Type B pancreatic cell (in vitro differentiated cells): ENCODE results near the gene MRPS18B. TPM values are rescaled to one million over a fixed set of nuclear protein-coding genes. Genes with fewer than 3 reads are reported as not detected.

Experiments
- DNase-seq: peaks from one replicate; pipeline ENCODE4 v3.0.0; 2021; ENCODE audit warnings: mixed read lengths; ENCODE audit not compliant: unreplicated experiment; ENCODE audit errors: extremely low spot score
- H3K27ac Mint-ChIP-seq: 2 replicates; pipeline ENCODE4 v1.8.0; 2021; ENCODE audit warnings: mild to moderate bottlenecking, mixed read lengths
- H3K27me3 Mint-ChIP-seq: 2 replicates; pipeline ENCODE4 v1.8.0; 2021; ENCODE audit warnings: mixed read lengths
- H3K36me3 Mint-ChIP-seq: 2 replicates; pipeline ENCODE4 v1.8.0; 2021; ENCODE audit warnings: mixed read lengths
- H3K4me1 Mint-ChIP-seq: one replicate; pipeline ENCODE4 v1.8.0; 2021; ENCODE audit warnings: mixed read lengths; ENCODE audit not compliant: unreplicated experiment
- H3K4me3 Mint-ChIP-seq: 2 replicates; pipeline ENCODE4 v1.8.0; 2021; ENCODE audit warnings: mild to moderate bottlenecking, mixed read lengths
- H3K9me3 Mint-ChIP-seq: 2 replicates; pipeline ENCODE4 v1.8.0; 2021; ENCODE audit warnings: mixed read lengths
- total RNA-seq: library from RNA; stranded (reverse); gene quantifications from 2 replicates; pipeline ENCODE4 v1.2.1, GENCODE V29; 2021; ENCODE audit warnings: low replicate concordance
- TF ChIP-seq, protein P1 (sequence below): fragments of 200-600 bp; sonication (generic); conservative IDR thresholded peaks from 2 replicates; pipeline ENCODE4 v1.5.0; 2021; ENCODE audit warnings: antibody characterized with exemption, mild to moderate bottlenecking

The MRPS18B gene
- total RNA-seq, 1 donor from 2014 or later, result 45.3 TPM

GRCh38 chr6:30616811-30617564 is 652 bp upstream of the MRPS18B start, which contains the start of gene PPP1R10:
Gene PPP1R10 (minus strand): TSS chr6:30617243. CDS start chr6:30609944, 7,299 bp downstream.
- peak within 1 kb of the TSS; percentile 95 for H3K4me3 Mint-ChIP-seq
- H3K9me3 Mint-ChIP-seq, result no peaks in the 10 kb centered on the region
- H3K36me3 Mint-ChIP-seq, result peaks cover 30% of the 10 kb centered on the region
- DNase-seq, result peak; percentile 99
- peaks cover 34% of the 10 kb centered on the region for H3K4me1 Mint-ChIP-seq
- peaks cover 21% of the 10 kb centered on the region for H3K27me3 Mint-ChIP-seq
- TF ChIP-seq, protein P1, sequence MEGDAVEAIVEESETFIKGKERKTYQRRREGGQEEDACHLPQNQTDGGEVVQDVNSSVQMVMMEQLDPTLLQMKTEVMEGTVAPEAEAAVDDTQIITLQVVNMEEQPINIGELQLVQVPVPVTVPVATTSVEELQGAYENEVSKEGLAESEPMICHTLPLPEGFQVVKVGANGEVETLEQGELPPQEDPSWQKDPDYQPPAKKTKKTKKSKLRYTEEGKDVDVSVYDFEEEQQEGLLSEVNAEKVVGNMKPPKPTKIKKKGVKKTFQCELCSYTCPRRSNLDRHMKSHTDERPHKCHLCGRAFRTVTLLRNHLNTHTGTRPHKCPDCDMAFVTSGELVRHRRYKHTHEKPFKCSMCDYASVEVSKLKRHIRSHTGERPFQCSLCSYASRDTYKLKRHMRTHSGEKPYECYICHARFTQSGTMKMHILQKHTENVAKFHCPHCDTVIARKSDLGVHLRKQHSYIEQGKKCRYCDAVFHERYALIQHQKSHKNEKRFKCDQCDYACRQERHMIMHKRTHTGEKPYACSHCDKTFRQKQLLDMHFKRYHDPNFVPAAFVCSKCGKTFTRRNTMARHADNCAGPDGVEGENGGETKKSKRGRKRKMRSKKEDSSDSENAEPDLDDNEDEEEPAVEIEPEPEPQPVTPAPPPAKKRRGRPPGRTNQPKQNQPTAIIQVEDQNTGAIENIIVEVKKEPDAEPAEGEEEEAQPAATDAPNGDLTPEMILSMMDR, result no peak
- H3K27ac Mint-ChIP-seq, result peak within 1 kb of the TSS; percentile 100

- H3K36me3 Mint-ChIP-seq, result peaks cover 30% of the 10 kb centered on the region
- H3K4me3 Mint-ChIP-seq, result peak overlapping the region; percentile 95
- peak overlapping the region; percentile 100 for H3K27ac Mint-ChIP-seq
- TF ChIP-seq, protein P1, result no peak
- H3K27me3 Mint-ChIP-seq, result peaks cover 21% of the 10 kb centered on the region
- DNase-seq, result no peak
- peaks cover 23% of the 10 kb centered on the region for H3K4me1 Mint-ChIP-seq
- H3K9me3 Mint-ChIP-seq, result no peaks in the 10 kb centered on the region
Measured at GRCh38 chr6:30618270-30618797, 694 bp downstream of the MRPS18B start.

DNA sequence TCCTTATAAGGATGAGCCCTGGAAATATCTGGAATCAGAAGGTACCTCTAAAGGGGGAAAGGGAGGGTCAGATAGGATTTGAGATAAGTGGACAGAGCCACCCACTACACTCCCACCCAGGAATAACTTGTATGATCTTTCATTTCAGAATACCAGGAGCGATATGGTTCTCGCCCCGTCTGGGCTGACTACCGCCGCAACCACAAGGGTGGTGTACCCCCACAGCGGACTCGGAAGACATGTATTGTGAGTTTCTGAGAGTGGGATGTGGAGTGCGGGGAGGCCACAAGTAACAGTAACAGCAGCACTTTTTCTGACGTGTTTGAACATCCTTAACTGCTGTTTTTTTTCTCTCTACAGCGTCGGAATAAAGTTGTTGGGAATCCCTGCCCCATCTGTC is 1.9 kb downstream of the MRPS18B start:
- peaks cover 28% of the 10 kb centered on the region for H3K36me3 Mint-ChIP-seq
- peak overlapping the region; percentile 95 for H3K4me3 Mint-ChIP-seq
- H3K27me3 Mint-ChIP-seq, result peaks cover 21% of the 10 kb centered on the region
- TF ChIP-seq, protein P1, result no peak
- no peaks in the 10 kb centered on the region for H3K9me3 Mint-ChIP-seq
- peaks cover 14% of the 10 kb centered on the region for H3K4me1 Mint-ChIP-seq
- peak overlapping the region; percentile 100 for H3K27ac Mint-ChIP-seq
- DNase-seq, result no peak

GRCh38 chr6:30625511-30625910 is 7.9 kb downstream of the MRPS18B start:
- Mint-ChIP-seq H3K4me3 (peak overlapping the region; percentile 94), H3K27me3 (no peaks in the 10 kb centered on the region), H3K36me3 (peaks cover 24% of the 10 kb centered on the region), H3K27ac (no peak overlapping the region), H3K9me3 (no peaks in the 10 kb centered on the region), H3K4me1 (peaks cover 20% of the 10 kb centered on the region)
- DNase-seq, result no peak
- TF ChIP-seq, protein P1, result no peak

DNA sequence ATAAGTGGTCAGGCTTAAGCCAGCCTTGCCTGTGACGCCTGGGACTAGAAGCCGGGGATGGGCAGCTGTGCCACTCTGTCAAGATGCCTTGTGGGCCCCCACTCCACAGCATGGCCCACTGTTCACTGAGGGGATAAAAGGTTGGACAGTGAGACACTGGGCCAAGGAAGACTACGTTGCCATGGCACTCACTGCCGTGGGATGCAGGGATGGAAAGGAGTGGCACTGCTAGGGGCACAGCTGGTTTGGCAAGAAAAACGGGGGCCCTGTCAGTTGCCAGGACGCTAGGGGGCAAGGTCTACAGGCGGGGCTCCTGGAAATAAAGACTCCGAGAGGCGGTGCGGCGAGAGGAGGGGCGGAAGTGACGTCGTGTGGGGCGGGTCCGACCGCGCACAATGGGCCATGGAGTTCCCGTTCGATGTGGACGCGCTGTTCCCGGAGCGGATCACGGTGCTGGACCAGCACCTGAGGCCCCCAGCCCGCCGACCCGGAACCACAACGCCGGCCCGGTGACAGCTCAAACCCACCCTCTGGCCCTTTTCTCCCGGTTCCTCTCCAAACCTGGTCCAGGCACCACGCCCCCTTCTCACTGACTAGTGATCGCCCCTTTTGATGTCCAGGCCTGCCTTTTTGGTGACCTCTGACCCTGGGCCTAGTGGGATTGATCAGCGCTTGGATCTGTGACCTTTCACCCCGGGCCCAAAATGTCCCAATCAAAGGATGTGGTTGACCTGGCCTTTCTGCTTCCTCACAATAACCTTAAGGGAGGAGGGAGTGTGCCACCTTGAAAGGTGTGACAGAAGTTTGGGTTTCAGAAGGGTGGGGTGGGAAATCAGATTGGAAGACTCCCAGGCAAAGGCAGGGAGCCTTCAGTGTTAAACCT is 9.1 kb downstream of the MRPS18B start, which contains the start of gene ATAT1:
ATAT1 (plus strand) TSS at position 391 of the 883 bp plus-strand sequence.
- DNase-seq, result peak; percentile 84
- H3K4me3 Mint-ChIP-seq, result peak within 1 kb of the TSS; percentile 94
- no peaks in the 10 kb centered on the region for H3K9me3 Mint-ChIP-seq
- no peaks in the 10 kb centered on the region for H3K27me3 Mint-ChIP-seq
- peak within 1 kb of the TSS; percentile 95 for H3K27ac Mint-ChIP-seq
- TF ChIP-seq, protein P1, result peak; percentile 62
- H3K36me3 Mint-ChIP-seq, result peaks cover 32% of the 10 kb centered on the region
- H3K4me1 Mint-ChIP-seq, result peaks cover 20% of the 10 kb centered on the region
